Fibroblast of lung (primary cell): Measurements from ENCODE around the gene EXOC2.

ENCODE experiments used
- EZH2 ChIP-seq: IDR thresholded peaks from 2 replicates; pipeline ENCODE4 v1.5.1; 2012; ENCODE audit warnings: low read length, control low read depth, mild to moderate bottlenecking; ENCODE audit errors: missing control alignments
- TF ChIP-seq, protein P1 (sequence below), 2 donors: IDR thresholded peaks in 1 of 2; conservative IDR thresholded peaks in 1 of 2; 1 replicate in 1 of 2; 2 replicates in 1 of 2; pipeline ENCODE4 v1.5.1; 2011 to 2012; ENCODE audit warnings: low read length in 2 of 2, control low read depth in 1 of 2, inconsistent platforms in 1 of 2, low read depth in 1 of 2, mild to moderate bottlenecking in 1 of 2

DNA sequence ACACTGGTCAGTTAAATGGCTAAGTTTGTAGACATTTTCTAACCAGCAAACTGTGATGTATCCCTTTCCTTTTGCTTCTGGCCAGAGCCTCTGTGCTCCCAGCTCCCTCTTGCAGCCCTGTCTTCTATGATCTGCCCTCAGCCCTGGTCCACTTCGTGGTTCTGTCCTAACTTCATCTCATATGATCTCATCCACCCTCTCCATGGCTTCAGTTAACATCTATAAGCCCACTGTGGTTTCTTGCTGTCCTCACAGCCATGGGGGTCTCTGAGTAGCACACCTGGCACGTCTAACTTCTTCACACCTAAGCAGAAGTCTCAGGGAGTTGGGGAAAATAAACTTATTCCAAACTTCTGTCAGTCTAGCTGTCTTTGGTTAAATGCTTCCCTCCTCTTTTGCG is 219.6 kb downstream of the EXOC2 start:
- TF ChIP-seq, protein P1, sequence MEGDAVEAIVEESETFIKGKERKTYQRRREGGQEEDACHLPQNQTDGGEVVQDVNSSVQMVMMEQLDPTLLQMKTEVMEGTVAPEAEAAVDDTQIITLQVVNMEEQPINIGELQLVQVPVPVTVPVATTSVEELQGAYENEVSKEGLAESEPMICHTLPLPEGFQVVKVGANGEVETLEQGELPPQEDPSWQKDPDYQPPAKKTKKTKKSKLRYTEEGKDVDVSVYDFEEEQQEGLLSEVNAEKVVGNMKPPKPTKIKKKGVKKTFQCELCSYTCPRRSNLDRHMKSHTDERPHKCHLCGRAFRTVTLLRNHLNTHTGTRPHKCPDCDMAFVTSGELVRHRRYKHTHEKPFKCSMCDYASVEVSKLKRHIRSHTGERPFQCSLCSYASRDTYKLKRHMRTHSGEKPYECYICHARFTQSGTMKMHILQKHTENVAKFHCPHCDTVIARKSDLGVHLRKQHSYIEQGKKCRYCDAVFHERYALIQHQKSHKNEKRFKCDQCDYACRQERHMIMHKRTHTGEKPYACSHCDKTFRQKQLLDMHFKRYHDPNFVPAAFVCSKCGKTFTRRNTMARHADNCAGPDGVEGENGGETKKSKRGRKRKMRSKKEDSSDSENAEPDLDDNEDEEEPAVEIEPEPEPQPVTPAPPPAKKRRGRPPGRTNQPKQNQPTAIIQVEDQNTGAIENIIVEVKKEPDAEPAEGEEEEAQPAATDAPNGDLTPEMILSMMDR (conservative IDR thresholded peaks at IDR 0.05 in 1 of 2, IDR thresholded peaks at IDR 0.05 in 1 of 2; ENCODE audit: low read depth in 1 of 2, low read length in 2 of 2), result no peak
- TF ChIP-seq EZH2, result no peak
